Measurements from ENCODE around the gene PEAK3. TPM values are rescaled to one million over a fixed set of nuclear protein-coding genes. Genes with fewer than 3 reads are reported as not detected.

PEAK3 gene
- total and polyA plus RNA-seq, 9 of the 15 experiments (the other 6 are each of a cell fraction or from before 2014, with no cell fraction given), result 0.07 to 0.40 TPM; not detected in 7

- DNase-seq (ENCODE audit: extremely low read depth in 1 of 4, low spot score in 3 of 4) (no peak), FAIRE-seq (no peak), ATAC-seq (no peak)
- peaks cover 0 to 44% of the 10 kb centered on the region in 2 experiments; a peak in 2 of 5 replicates for H3K4me1 ChIP-seq (replicated peaks in 1 of 2; ENCODE audit: control insufficient read depth in 2 of 2, insufficient read depth in 2 of 2, low read length in 2 of 2)
- no TSS peak for BruUV-seq (replicated peaks)
- H3K4me2 ChIP-seq (ENCODE audit: insufficient read depth, low read length), result no peak overlapping the region
- H3K9ac ChIP-seq (ENCODE audit: insufficient read depth in 1 of 2, low read depth in 2 of 2, low read length in 2 of 2), result no peak overlapping the region
- no peak overlapping the region for H3K27ac ChIP-seq (ENCODE audit: extremely low read depth, low read depth, low read length)
- POLR2A ChIA-PET, result no interaction called here
- H3K4me3 ChIP-seq, result no peak overlapping the region
- intact Hi-C loops (cut with micrococcal nuclease), result no loop called here
- no peaks in the 10 kb centered on the region for H3K27me3 ChIP-seq (ENCODE audit: control insufficient read depth in 2 of 2, insufficient read depth in 2 of 2, low read length in 2 of 2)
- H4K20me1 ChIP-seq (replicated peaks; ENCODE audit: control insufficient read depth, insufficient read depth, low read length), result no peaks in the 10 kb centered on the region
- CTCF ChIA-PET (ENCODE audit: low intra/inter-chr PET ratio), result no interaction called here
- no peaks in the 10 kb centered on the region for H3K79me2 ChIP-seq (ENCODE audit: control insufficient read depth, insufficient read depth, low read length)
- WGBS (ENCODE audit: insufficient coverage, low coverage, missing lambda C conversion rate), result 97% methylated on average over 27 of the region's 32 CpGs
- H3K9me3 ChIP-seq (replicated peaks; ENCODE audit: control insufficient read depth, insufficient read depth, low read depth, low read length), result no peaks in the 10 kb centered on the region
- no peak overlapping the region for H2AFZ ChIP-seq (ENCODE audit: low read depth, low read length)
- no peaks in the 10 kb centered on the region for H3K9me1 ChIP-seq (ENCODE audit: control insufficient read depth, insufficient read depth, low read length)
- in situ Hi-C loops (cut with MboI), result no loop called here
- peaks cover 91% of the 10 kb centered on the region; the same call in 2 of the 3 replicates for H3K36me3 ChIP-seq (ENCODE audit: control insufficient read depth, insufficient read depth, low read length)
- TF ChIP-seq CTBP1 (IDR thresholded peaks at IDR 0.05; ENCODE audit: borderline replicate concordance) (no peak), MAFF (IDR thresholded peaks at IDR 0.05; ENCODE audit: low read length) (peak; percentile 39; the same call in 1 of the 2 replicates), SMAD4 (CRISPR knock-in tag; conservative IDR thresholded peaks at IDR 0.05) (no peak), ATF2 (CRISPR knock-in tag; IDR thresholded peaks at IDR 0.05) (no peak), C11orf30 (IDR thresholded peaks at IDR 0.05; ENCODE audit: low read depth) (peak; percentile 81), RAD51 (IDR thresholded peaks at IDR 0.05; ENCODE audit: borderline replicate concordance, low read depth) (no peak), SMAD1 (IDR thresholded peaks at IDR 0.05; ENCODE audit: low read depth, low read length, partially characterized antibody) (no peak), ZNF830 (CRISPR knock-in tag; IDR thresholded peaks at IDR 0.05) (no peak), SLC30A9 (CRISPR knock-in tag; IDR thresholded peaks at IDR 0.05) (no peak), RBM22 (IDR thresholded peaks at IDR 0.05; ENCODE audit: low read depth, low read length, poor library complexity, severe bottlenecking) (peak; percentile 48), NR1H2 (CRISPR knock-in tag; IDR thresholded peaks at IDR 0.05) (no peak), MAFK (IDR thresholded peaks at IDR 0.05; ENCODE audit: low read length) (peak; percentile 64), CCNT2 (IDR thresholded peaks at IDR 0.05; ENCODE audit: borderline replicate concordance, extremely low read depth, insufficient read length, low read depth, low read length) (no peak), MAFG (tag; conservative IDR thresholded peaks at IDR 0.05) (peak; percentile 64; the same call in 1 of the 2 replicates), ZNF316 (IDR thresholded peaks at IDR 0.05) (peak; percentile 87)
- TF ChIP-seq, protein P1, sequence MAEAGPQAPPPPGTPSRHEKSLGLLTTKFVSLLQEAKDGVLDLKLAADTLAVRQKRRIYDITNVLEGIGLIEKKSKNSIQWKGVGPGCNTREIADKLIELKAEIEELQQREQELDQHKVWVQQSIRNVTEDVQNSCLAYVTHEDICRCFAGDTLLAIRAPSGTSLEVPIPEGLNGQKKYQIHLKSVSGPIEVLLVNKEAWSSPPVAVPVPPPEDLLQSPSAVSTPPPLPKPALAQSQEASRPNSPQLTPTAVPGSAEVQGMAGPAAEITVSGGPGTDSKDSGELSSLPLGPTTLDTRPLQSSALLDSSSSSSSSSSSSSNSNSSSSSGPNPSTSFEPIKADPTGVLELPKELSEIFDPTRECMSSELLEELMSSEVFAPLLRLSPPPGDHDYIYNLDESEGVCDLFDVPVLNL (CRISPR knock-in tag; IDR thresholded peaks at IDR 0.05; ENCODE audit: low read depth), result no peak
- TF ChIP-seq, protein P2, sequence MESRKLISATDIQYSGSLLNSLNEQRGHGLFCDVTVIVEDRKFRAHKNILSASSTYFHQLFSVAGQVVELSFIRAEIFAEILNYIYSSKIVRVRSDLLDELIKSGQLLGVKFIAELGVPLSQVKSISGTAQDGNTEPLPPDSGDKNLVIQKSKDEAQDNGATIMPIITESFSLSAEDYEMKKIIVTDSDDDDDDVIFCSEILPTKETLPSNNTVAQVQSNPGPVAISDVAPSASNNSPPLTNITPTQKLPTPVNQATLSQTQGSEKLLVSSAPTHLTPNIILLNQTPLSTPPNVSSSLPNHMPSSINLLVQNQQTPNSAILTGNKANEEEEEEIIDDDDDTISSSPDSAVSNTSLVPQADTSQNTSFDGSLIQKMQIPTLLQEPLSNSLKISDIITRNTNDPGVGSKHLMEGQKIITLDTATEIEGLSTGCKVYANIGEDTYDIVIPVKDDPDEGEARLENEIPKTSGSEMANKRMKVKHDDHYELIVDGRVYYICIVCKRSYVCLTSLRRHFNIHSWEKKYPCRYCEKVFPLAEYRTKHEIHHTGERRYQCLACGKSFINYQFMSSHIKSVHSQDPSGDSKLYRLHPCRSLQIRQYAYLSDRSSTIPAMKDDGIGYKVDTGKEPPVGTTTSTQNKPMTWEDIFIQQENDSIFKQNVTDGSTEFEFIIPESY (CRISPR knock-in tag; IDR thresholded peaks at IDR 0.05), result peak; percentile 97
- TF ChIP-seq, protein P3, sequence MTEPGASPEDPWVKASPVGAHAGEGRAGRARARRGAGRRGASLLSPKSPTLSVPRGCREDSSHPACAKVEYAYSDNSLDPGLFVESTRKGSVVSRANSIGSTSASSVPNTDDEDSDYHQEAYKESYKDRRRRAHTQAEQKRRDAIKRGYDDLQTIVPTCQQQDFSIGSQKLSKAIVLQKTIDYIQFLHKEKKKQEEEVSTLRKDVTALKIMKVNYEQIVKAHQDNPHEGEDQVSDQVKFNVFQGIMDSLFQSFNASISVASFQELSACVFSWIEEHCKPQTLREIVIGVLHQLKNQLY (CRISPR knock-in tag; conservative IDR thresholded peaks at IDR 0.05), result no peak
Observed at GRCh38 chr19:2225415-2226050, 56.4 kb downstream of the PEAK3 start.
